Measurements from ENCODE around the gene GON4L. TPM values are rescaled to one million over a fixed set of nuclear protein-coding genes. Genes with fewer than 3 reads are reported as not detected.
"Not testable (repeated sequence)": the region's sequence is repeated elsewhere in the genome, so short reads cannot be mapped to it uniquely, and the experiment has no call there.

Gene GON4L
- polyA plus RNA-seq, 4 donors: 31.1 to 62.9 (median 50.4) TPM

DNA sequence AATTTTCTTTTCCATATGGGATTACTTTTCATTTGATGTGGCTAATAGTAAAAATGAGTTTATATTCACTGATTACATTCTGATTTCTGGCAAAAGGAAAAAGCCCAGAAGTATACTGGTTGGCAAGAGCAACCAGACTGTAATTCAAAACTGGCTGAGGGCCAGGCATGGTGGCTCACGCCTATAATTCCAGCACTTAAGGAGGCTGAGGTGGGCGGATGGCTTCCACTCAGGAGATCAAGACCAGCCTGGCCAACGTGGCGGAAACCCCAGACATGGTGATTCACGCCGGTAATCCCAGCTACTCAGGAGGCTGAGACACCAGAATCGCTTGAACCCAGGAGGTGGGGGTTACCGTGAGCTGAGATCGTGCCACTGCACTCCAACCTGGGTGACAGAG is 16.8 kb upstream of the GON4L start:
- DNase-seq (ENCODE audit: low read depth in 4 of 4, low spot score in 2 of 4): no peak

GRCh38 chr1:155872527-155872926 is 15.5 kb upstream of the GON4L start:
- DNase-seq (ENCODE audit: low read depth in 4 of 4, low spot score in 2 of 4): no peak

DNA sequence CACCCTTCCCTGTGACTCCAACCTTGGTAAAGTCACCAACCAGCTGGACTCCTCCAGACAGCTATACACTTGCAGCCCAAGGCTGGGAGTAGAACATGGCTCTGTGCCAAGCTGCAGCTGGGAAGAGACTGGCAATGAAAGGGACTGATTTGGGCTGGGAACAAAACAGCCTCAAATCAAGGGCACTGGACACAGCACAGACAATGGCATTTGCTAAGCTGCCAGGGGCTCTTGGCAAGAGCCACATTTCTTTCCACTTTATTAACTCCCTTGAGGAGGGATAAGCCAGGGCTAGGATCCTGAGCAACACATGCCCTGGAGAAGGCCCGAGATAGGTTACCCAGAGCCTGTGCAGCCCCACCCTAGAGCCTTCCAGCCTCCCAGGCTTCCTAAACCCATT is 14.4 kb upstream of the GON4L start:
- no peak for DNase-seq (ENCODE audit: low read depth in 4 of 4, low spot score in 2 of 4)

DNA sequence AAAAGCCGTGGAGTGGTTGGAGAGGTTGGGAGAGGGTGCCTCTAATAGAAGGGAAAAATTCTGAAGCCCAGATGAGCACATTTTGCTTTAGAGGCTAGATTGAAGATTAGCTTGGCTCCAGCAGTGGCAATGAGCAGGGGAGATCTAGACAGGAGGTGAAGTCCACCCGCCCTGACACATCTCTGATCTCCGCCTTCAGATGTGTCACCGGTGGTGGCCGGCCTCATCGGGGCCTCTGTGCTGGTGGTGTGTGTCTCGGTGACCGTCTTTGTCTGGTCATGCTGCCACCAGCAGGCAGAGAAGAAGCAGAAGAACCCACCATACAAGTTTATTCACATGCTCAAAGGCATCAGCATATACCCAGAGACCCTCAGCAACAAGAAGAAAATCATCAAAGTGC is 10.8 kb upstream of the GON4L start:
- DNase-seq (ENCODE audit: low read depth in 4 of 4, low spot score in 2 of 4): no peak

DNA sequence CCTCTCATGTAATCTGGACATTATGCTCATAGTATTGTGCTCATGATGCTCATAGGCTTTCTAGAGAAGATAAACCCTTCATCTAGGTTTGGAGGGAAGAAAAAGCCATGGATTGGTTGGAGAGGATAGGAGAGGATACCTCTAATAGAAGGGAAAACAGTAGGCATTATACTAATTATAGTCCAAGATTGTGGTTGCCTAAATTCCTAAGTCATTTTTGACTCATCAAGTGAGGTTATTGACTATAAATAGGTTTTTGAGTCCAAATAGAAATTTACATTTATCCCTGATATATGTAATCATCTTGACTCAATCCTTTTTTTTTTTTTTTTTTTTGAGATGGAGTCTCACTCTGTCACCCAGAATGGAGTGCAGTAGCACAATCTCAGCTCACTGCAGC is 7.4 kb upstream of the GON4L start:
- no peak for DNase-seq (ENCODE audit: low read depth in 4 of 4, low spot score in 2 of 4)

GRCh38 chr1:155861896-155862295 is 4.9 kb upstream of the GON4L start:
- no peak for DNase-seq (ENCODE audit: low read depth in 4 of 4, low spot score in 2 of 4)

DNA sequence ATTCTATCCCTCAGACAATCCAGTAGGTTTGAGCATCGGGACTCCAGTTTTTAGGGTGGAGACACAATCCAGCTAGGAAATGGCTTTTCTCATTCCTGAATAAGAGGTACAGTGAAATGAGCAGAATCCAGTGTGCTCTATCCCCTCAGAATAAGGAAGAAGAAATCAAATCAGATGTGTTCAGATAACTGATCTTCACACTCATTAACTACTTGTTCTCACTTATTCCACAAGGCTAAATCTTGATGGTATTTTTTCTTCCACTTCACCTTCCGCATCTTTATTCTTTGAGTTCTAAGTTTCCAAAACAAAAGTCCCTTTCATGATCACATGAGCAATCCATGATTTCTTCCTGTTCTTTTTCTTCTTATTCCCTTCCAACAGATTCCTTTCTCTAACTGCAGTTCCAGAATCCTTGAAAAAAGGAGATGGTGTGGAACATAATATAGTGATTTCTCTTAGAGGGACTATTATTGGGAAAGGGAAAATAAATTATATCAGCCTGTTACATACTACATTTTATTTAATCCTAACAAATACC is 4.0 kb upstream of the GON4L start:
- DNase-seq (ENCODE audit: low read depth in 4 of 4, low spot score in 2 of 4): no peak

DNA sequence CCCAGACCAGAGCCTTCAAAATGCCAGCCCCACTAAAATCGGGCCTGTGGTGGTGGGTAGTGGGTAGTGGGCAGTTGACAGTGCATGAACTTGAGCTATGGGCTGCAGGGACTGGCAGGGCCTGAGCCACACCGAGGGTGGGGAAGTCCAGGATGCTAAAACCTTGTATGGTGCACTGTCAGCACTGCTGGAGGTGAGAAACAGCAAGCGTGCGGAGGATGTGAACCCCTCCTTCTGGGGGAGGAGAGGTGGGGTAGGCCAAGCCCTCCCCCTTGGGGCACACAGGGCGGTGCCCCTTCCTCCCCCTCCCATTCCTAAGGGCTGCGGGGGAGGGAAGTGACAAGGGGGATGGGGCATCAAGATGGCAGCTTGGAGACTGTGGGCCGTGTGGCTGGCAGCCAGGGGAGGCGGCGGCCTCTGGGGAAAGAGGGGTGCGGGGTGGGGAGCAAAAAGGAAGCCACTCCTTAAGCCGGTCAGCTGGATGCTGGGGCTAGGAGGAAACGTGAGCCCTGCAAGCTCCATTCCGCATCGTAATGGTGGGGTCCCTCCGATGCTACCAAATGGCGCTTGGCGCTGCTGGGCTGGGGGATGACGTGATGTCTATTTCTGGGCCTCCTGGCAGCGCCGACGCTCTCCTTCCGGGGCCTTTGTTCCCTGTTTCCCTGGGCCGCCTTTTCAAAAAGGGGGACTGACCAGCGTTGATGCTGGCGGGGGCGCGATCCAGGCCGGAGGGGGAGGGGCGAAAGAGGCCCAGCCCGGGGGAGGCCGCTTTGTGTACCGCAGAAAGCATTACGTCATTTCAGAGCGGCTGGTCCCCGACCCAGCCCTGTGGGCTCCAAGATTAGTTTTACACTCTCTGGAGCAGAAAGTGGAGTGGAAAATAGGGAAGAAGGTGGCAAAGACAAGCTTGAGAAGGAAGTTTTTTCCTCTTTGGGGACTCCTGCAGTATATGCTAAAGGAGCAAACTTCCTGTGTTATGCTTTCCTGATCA is 3.2 kb upstream of the GON4L start:
- DNase-seq (ENCODE audit: low read depth in 4 of 4, low spot score in 2 of 4): peak; percentile 59 to 74 (median 72)

- DNase-seq (ENCODE audit: low read depth in 4 of 4, low spot score in 2 of 4): peak; percentile 91 to 97 (median 92)
Observed at GRCh38 chr1:155859234-155859829, 2.3 kb upstream of the GON4L start, which contains the start of gene SYT11. Gene SYT11 (plus strand): TSS chr1:155859567. CDS start chr1:155859762, 195 bp downstream.

GRCh38 chr1:155858800-155859233 is 1.8 kb upstream of the GON4L start:
- DNase-seq (ENCODE audit: low read depth in 4 of 4, low spot score in 2 of 4): peak in 1 of 4 donors; percentile 42

- no peak for DNase-seq (ENCODE audit: low read depth in 4 of 4, low spot score in 2 of 4)
Observed at GRCh38 chr1:155856257-155856974, 598 bp downstream of the GON4L start.

- DNase-seq (ENCODE audit: low read depth in 4 of 4, low spot score in 2 of 4): no peak
Observed at GRCh38 chr1:155850345-155850744, 6.7 kb downstream of the GON4L start.

- DNase-seq (ENCODE audit: low read depth in 4 of 4, low spot score in 2 of 4): no peak
Observed at GRCh38 chr1:155847823-155848529, 9.0 kb downstream of the GON4L start.

- DNase-seq (ENCODE audit: low read depth in 4 of 4, low spot score in 2 of 4): no peak
Observed at GRCh38 chr1:155844860-155845421, 12.1 kb downstream of the GON4L start.

DNA sequence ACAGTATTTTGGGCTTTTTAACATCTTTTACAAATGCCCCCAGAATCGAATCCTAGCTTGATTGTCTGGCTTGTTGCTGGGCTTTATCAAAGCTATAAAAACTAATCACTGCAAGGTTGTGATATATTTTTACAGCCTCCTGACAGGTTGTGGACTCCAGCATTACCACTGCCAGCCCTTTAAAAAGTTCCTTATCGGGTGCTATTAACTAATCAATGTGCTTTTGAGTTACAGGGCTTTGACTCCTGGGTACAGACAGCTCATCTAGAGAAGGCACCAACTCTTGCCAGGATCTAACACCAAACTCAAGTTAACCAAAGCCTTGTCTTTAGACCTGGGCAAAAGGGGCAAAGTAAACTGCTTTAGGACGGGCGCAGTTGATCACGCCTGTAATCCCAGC is 16.6 kb downstream of the GON4L start:
- no peak for DNase-seq (ENCODE audit: low read depth in 4 of 4, low spot score in 2 of 4)

- no peak for DNase-seq (ENCODE audit: low read depth in 4 of 4, low spot score in 2 of 4)
Observed at GRCh38 chr1:155835548-155835947, 21.5 kb downstream of the GON4L start.

DNA sequence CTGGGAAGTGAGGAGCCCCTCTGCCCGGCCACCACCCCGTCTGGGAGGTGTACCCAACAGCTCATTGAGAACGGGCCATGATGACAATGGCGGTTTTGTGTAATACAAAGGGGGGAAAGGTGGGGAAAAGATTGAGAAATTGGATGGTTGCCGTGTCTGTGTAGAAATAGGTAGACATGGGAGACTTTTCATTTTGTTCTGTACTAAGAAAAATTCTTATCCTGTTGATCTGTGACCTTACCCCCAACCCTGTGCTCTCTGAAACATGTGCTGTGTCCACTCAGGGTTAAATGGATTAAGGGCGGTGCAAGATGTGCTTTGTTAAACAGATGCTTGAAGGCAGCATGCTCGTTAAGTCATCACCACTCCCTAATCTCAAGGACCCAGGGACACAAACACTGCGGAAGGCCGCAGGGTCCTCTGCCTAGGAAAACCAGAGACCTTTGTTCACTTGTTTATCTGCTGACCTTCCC is 22.1 kb downstream of the GON4L start:
- DNase-seq (ENCODE audit: low read depth in 4 of 4, low spot score in 2 of 4): not testable (repeated sequence)

- no peak for DNase-seq (ENCODE audit: low read depth in 4 of 4, low spot score in 2 of 4)
Observed at GRCh38 chr1:155834296-155834926, 22.6 kb downstream of the GON4L start.

DNA sequence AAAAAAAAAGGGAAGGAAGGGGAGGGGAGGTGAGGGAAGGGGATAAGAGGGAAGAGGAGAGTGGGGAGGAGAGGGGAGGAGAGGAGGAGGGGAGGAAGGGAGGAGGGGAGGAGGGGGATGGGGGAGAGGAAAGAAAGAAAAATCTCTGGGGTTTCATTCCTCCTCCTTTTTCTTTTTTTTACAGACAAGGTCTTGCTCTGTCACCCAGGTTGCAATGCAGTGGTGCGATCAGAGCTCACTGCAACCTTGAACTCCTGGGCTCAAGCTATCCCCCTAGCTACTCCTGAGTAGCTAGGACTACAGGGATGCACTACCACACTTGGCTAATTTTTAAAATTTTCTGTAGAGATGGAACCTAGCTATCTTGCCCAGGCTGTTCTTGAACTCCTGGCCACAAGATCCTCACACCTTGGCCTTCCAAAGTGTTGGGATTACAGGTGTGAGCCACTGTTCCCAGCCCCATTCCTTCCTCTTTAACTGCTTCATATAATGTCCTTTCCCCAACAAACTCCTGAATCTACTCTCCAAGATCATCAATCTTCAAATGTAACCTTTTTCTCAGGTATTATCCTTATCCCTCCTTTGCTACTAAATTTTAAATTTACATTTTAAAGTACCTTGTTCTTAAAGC is 23.2 kb downstream of the GON4L start:
- DNase-seq (ENCODE audit: low read depth in 4 of 4, low spot score in 2 of 4): no peak

Measured in left renal cortex interstitium (tissue), 4 donors.